ENCODE data around the gene THOC6.

Gene THOC6

DNA sequence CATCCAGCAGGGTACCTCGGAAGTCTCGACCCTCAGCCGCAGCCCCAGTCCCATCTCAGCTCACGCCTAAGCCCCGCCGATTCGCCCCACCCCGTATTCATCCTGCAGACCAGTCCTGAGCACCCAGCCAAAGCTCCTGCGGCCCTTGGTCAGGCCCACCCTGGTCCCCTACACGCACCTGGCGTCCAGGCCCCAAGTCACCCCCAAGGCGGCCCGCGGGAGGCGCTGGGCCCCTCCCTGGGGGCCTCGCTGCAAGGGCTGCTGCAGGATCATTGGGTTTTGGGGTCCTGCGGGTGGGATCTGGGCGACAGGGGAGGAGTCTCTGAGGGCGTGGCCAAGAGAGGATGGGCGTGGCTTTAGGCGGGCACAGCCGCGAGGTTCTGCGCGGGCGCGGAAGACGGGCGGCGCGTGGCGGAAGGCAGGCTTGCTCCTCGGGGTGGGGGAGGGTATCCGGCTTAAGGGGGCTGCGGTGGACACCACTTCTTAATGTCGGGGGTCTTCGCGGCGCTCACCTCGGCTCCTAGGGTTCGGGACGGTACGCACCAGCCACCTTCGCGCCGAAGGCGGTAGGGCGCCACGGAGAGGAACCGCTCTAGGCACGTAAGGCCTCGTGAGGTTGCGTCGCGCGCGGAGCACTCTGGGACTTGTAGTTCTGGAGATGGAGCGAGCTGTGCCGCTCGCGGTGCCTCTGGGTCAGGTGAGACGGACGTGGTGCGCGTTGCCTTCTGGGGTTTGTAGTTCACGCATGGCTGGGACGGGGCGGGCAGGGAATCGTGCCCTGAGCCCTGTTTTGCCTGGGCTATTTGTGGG, at the start of gene THOC6, which contains the start of gene HCFC1R1:
TSS of gene THOC6 (plus strand) at position 367 of the 810 bp plus-strand sequence. CDS start at position 659, 292 bp downstream.
TSS of gene HCFC1R1 (minus strand) at position 274 of the 810 bp plus-strand sequence. CDS start at position 273, 1 bp downstream.
- DNase-seq, result peak; percentile 96

DNA sequence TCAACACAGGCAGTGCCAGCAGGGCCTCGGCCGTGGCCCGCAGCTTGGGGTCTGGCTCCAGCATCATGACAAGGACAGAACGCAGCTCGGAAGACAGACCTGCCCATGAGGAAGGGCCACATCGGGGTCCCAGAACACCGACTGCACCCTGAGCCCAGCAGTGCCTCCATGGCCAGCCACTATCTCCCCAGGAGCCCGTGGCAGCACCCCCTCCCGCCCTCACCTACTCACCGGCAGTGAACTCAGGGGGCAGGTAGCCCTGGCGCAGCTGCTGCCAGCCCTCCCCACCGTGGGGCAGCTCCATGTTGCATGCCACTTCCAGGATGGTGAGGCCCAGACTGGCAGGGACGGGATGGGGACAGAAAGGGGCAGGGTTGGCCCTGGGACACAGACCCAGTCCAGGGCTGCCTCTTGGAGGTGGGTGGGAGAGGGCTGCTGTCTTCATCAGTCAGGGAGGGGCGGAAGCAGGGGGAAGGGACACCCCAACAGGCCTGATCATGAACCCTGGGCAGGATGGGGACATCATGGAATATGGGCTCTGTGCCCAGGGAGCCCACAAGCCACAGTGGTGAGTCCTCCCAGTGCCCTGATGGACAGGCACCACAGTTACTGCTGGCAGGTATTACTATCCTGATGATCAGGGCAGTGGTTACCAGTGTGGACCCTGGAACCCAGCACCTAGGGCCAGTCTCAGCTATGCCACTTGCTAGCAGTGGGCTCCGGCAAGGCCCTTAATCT, 49.3 kb upstream of the THOC6 start:
- DNase-seq, result no peak

DNA sequence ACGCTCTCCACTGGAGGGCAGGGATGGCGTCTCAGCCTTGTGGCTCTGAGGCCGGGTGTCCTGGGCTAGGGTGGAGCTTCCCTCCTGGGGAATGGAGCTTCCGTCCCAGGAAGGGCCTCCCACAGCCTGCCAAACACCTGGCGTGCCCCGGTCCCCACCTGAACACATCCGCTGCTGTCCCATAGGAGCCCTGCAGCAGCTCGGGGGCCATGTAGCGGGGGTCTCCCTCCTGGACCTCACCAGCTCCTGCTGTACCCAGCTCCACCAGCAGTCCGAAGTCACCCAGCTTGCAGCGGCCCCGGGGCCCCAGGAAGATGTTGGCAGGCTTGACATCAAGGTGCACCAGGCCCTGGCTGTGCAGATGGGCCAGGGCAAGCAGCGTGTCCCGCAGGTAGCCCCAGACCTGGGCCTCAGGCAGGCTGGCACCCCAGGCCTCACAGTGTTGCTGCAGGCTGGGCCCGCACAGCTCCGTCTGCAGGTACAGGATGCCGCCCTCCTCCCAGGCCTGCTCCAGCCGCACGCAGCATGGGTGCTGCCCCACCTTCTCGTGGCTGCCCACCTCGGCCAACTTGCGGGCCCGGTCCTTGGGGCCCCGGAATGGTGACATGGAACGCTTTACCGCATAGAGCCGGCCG, 48.6 kb upstream of the THOC6 start:
- no peak for DNase-seq

DNA sequence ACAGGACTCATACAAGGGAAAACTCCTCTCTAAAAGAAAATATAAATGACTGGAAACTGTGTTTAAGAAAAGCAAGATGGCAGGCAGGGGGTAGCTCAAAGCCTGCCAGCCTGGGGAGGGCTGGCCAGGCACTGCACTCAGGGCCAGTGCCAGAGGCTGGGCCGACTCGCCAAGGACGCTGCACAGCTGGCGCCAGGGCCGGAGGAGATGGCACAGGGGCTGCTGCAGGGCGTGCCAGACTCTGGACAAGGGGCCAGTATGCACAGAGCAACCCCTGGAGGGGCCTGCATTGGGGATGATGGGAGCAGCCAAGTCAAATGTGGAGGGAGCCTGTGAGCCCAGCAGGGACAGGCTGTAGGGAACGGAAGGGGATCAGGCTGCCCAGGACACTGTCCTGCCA, 47.6 kb upstream of the THOC6 start:
- no peak for DNase-seq

DNA sequence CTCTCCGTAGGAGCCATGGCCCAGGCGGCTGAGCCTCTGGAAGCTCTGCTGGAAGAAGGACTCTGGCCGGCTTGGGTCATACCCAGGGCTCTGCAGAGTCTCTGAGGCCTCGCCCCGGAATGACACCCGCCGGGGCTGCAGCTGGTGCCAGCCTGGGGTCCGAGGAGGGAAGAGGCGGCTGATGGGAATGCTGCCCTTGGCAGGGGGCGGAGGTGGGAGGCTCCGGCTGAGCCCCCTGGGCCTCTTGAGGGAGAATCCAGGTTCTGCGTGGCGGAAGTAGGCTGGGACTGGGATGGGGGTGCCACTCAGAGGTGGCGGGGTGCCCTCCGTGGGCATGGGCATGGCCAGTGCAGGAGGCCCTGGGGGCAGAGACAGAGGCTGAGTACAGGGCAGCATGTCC, 47.2 kb upstream of the THOC6 start:
- no peak for DNase-seq

DNA sequence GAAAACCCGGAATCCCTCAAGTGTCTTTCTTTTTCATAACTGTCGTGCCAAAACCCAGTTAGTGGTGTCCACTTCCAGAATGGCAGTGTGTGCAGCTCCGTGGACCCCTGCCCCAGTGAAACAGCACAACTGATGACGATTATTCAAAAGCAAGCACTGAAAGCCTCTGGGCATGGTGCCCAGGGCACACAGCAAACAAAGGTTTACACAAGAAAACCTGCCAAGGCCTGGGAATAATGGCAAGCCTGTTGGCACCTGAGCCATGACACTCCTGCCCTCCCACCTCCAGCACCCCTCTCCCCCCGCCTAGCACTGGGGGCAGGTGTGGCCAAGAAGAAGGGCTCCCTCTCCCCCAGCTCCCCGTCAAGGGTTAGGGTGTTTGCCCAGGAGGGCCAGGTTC, 46.4 kb upstream of the THOC6 start:
- no peak for DNase-seq

DNA sequence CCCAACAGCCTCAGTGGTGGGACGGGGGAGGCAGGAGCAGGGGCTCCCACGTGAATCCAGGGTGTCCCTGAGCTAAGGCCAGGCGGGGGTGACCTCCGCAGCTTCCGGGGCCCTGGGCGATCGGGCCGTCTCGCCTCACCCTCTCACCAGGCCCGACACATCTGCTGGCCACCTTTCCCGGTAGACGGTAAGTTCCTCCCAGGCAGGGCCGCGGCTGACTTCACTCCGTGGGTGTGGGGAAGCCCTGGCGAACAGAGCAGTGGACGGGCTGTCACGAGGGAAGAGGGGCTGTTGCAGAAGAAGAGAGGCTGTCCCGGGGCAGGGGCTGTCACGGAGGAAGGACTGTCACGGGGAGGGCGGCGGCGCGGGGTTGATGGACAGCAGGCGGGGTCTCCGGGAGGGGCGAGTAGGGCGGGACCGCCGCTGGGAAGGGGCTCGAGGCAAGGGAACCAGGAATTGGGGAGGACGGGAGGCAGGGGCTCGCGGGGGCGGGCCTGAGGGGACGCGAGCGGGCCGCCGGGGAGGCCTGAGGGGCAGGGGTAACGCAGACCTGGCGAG, 44.1 kb upstream of the THOC6 start:
- DNase-seq, result peak; percentile 76

DNA sequence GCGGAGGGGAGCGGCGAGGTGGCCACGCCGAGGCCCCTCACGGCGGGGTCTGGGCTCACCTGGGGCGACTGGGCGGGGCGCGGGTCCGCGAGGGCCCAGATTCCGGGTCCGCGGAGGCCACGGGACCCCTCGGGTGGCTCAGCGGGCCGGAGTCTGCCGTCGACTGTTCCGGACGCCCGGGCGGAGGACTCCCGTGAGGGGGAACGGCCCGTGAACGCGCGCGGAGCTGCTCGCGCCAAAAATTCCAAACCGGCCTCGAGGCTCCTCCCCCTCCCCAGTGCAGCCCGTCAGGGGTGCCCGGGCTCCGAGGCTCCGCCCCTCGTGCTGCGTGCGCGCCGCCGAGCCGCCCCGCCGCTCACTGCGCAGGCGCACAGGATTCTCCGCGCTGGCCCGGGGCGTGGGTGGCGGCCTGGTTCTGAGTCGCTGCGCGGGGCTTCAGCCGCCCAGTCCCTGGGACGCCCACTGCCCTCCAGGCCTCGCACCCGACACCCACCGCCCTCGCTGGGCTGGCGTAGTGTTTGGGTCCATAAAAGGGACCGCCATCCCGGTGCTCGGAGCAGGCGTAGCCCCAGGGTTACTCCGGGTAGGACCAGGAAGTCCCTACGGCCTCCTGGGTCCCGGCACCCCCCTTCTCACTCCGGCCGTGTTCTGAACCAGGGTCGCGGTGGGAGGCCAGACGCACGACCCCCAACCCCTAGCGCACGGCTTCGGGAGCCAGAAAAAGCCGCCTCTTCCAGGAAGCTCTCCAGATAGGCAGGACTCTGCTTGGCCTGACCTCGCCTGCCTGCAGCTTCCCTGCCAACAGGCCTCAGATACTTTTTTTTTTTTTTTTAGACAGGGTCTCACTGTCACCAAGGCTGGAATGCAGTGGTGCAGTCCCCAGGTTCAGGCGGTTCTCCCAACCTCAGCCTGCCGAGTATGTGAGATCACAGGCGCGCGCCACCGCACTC, 43.3 kb upstream of the THOC6 start, which contains the start of gene PKMYT1:
TSS of gene PKMYT1 (minus strand) at position 220 of the 950 bp plus-strand sequence. CDS start 789 bp downstream, outside the sequence.
- DNase-seq, result peak; percentile 99

DNA sequence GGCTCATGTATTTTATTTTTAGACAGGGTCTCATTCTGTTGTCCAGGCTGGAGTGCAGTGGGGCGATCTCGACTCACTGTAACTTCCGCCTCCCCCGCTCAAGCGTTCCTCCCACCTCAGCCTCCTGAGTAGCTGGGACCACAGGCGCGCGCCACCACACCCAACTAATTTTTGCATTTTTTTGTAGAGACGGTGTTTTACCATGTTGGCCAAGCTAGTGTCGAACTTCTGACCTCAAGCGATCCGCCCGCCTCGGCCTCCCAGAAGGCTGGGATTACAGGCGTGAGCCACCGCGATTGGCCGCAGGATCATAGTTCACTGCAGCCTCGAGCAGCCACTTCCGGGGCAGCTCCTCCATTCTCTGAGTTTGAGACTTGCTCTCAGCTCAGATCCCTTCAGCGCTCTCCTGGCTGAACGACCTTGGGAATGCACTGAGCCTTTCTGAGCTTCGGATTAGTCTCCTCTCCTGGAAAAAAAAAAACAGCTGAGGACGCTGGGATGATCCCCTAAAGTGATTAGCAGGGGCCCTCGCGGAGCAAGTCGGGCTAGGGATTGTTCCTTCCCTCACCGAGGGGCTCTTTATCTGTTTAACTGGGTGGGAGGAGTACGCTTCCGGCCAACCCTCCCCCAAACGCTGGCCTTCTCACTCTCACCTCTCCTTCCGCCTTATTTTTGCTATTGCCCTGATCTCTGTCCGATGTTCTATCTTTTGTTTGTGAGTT, 42.5 kb upstream of the THOC6 start:
- DNase-seq, result no peak

DNA sequence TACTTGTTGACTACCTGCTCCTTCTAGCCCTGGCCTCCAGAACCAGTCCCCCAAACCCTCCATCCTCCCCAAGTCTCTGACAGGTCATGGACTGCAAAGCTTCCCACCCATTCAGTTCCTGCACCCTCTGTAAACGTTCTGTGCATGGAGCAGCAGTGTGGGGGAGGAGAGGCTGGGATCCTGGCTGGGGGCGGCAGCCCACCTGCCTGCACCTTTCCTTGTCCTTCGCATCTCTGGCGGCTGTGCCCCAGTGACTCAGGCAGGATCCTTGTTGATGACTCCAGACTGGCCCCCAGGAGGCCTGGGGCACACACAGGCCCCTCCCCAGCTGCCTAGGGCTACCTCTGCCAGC, 42.0 kb upstream of the THOC6 start:
- DNase-seq, result no peak

DNA sequence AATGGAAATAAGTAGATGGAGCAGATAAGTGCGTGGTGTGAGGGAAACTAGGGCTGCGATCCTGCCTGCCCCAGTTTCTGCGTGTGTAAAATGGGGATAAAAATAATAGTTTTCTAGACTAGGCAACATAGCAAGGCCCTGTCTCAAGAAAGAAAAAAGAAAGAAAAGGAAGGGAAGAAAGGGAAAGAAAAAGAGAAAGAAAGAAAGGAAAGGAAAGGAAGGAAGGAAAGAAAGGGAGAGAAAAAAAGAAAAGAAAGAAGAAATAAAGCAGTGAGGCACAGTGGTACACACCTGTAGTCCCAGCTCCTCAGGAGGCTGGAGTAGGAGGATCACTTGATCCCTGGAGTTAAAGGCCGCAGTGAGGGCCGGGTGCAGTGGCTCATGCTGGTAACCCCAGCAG, 41.4 kb upstream of the THOC6 start:
- DNase-seq, result no peak

DNA sequence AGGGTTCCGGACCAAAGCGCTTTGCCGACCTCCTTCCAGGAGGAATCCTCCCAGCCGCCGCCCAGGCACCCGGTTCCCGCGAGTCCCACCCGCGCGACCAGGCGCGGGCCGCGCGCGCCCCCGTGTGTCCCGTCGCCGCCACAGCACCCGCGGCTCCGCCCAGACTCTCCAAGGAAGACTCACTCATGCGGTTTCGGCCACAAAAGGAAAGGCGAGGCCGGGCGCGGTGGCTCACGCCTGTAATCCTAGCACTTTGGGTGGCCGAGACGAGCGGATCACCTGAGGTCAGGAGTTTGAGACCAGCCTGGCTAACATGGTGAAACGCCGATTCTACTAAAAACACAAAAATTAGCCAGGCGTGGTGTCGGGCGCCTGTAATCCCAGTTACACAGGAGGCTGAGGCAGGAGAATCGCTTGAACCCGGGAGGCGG, 40.1 kb upstream of the THOC6 start:
- peak; percentile 93 for DNase-seq

DNA sequence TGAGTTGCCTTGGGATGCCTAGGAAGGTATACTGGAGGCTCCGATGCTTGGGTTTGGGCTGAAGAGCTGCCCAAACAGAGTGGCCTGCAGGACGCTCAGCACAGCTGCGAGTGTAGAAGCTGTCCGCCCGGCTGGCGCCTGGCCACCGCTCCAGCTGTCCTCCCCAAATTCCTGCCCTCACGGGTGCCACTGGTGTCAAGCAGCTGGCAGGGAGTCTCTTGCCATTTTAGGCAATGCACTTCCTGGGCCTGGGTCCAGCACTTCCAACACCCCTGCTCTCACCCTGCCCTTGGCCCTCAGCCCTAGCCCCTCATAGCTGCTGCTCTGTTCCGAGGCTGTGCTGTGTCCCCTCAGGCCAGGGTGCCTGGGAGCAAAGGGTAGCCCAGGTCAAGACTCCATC, 38.4 kb upstream of the THOC6 start:
- DNase-seq, result no peak

DNA sequence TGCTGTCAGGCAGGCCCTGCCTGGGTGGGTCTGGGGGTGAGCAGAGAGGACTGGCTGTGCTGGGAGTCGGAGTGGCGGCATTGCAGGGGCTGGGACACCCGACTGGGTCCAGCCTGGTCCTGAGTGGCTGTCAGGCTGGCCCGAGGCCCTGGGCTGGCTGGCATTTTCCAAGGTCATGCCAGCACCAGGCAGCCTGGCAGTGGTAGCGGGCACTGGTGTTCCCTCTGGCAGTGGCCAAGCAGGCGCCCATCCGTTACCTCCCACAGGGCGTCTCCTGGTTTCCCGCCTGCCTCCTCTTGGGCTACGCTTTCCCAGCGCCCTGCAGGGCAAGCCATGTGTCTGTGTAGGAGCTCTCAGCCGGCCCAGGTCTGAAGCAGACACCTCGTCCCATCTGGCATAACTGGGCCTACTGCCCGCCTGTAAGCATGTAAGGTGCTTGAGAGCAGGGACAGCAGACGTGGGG, 37.9 kb upstream of the THOC6 start:
- DNase-seq, result no peak

DNA sequence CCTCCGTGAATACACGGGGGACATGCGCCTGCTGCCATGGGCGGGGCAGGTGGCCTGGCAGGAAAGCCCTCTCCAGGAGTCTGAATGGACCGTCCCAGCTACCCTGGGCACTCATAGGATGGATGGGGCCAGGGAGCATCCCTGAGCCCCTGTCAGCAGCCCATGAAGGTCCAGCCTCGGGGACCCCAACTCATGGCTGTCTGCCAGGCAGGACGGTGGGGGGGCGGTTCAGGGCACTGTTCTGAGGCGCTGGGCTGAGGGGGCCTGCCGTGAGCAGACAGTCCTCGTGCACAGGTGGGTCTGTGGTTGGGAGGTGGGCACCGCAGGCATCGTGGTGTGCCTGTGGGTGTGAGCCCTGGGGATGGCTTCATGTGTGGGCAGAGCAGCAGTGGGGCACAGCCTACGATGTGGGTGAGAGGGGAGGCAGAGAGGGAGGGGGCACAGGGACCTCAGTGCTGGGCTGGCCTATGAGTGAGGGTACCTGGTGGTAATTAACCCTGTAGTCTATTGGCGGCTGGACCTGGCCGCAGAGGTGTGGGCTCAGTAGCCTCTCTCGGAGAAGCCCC, 37.1 kb upstream of the THOC6 start:
- no peak for DNase-seq

DNA sequence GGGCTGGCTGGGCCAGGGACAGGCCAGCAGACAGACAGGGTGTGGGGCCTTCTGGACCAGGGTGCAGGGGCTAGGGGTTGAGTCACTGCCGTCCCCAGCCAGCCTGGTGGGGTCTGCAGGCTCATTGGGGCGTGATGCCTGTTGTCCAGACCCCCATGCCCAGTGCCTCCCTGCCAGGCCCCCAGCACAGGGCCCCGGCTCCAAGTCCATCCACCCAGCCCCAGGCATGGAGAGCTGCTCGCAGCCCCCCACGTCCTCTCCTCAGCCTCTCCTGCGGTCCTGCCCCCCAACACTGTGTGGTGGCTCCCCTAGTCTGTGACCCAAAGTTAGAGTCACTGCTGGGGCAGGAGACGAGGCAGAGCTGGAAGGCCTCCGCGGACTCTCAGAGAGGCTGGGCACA, 36.5 kb upstream of the THOC6 start:
- no peak for DNase-seq

DNA sequence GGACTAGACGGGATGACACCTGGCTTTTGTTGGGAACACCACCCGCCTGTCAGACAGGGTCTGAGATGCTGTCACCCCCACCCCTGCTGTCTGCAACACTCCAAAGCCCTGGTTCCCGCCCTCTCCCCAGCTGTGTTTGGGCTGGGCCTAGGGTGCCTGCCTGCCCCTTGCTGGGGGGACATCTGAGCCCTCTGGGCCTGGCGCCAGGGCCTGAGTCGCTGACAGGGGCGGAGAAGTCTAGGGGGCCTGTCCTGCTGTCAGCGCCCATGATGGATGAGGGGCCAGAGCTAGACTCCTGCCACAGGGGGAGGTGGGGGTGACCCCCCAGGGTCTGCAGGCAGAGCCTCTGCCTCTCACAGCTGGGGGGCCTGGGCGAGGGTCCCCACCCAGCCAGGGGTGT, 36.0 kb upstream of the THOC6 start:
- no peak for DNase-seq

DNA sequence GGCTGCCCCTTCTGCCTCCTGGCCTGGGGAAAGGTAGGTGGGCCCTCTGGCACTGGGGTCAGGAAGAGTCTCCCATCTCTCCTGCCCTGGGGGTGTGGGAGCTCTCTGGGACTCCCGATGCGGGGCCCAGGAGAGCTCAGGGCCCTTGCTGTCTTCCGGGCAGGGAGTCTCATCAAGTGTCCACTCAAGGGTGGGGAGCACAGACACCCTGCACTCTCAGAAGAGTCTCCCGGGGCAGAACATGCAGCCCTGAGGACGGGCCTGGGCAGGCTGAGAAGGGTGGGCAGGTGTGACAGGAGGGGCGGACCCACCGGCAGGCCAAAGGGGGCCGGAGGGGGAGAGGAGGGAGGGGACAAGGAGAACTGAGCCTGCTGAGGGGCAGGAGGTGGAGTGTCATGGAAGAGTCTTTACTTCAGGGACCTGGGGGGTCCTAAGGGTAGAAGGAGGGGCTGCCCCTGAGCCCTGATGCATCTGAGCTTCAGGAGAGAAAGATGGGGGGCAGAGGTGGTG, 35.2 kb upstream of the THOC6 start:
- DNase-seq, result no peak

DNA sequence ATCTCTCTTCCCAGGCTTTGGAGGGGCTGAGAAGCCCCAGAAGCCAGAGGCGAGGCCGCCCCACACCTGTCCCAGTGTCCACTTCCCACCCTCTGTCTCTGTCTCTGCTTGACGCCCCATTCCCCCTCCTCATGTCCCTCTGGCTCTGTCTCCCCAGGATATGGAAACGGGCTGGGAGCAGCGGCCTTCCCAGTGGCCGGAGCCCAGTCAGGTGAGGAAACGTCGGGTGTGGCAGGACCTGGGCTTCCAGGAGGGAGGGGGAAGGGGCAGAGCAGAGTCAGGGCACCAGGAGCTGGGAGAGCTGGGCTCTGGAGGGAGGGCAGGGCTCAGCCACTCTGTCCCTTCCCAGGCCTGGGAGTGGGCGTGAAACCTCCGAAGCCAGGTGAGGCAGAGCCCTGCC, 32.9 kb upstream of the THOC6 start:
- no peak for DNase-seq

DNA sequence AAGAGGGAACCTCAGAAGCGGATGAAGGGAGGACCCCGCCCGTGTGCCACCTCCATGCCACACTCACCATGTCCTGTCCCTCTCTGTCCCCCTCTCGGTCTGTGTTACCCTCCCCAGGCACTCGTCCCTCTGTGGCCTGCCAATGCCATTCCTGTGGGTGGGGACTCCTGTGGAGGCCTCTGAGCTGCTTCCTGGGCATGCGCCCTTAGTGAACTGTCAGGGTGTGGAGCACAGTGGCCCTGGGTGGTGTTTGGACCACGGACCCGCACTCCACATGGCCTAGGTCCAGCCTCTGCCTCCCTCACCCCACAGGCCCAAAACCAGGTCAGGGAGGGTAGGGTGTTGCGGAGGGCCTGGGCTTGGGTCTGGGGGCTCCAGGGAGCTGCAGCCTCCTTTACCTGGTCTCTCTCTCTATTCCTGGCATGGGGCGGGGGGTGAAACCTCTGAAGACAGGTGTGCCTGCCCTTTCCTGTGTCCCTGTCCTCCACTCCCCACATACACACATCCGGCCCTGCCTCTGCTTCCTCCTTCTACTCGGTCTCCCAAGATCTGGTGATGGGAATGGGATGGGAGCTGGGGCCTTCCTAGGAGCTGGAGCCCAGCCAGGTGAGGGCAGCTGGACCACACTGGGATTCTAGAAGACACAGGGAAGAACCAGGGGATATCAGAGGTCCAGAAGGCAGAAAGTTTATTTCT, 32.1 kb upstream of the THOC6 start:
- DNase-seq, result no peak
